ENCODE results near the gene DNASE1. TPM values are rescaled to one million over a fixed set of nuclear protein-coding genes. Genes with fewer than 3 reads are reported as not detected.

The DNASE1 gene
- total and polyA plus RNA-seq, 9 of the 15 experiments (the other 6 are each of a cell fraction or from before 2014, with no cell fraction given): 0.53 to 10.1 (median 5.9) TPM

DNA sequence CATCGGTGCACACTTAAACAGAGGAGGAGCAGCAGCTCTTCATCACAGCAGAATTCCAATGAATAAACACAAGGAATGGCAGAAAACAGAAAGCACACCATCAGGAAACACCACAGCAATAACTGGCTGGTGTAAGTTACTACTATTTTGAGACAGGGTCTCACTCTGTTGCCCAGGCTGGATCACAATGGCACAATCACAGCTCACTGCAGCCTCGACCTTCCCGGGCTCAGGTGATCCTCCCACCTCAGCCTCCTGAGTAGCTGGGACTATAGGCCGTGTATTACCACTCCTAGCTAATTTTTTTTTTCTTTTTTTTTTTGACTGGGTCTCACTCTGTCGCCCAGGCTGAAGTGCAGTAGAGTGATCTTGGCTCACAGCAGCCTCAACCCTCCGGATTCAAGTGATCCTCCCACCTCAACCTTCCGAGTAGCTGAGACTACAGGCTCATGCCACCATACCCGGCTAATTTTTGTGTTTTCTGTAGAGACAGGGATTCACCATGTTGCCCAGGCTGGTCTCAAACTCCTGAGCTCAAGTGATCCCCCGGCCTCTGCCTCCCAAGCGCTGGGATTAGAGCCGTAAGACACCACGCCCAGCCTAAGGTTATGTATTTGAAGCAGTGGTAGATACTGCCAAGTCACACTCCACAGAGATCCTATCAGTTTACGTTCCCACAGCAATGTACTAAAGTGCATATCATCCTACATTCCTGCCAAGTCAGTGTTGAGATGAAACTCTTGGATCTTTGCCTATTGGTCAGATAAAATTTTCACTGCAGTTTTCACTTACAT is 42.1 kb downstream of the DNASE1 start (continued):
- no peak for TF ChIP-seq ZNF253 (CRISPR knock-in tag; conservative IDR thresholded peaks at IDR 0.05)
- TF ChIP-seq CBFA2T3 (IDR thresholded peaks at IDR 0.05): peak; percentile 21; the same call in 1 of the 2 replicates
- no peak for TF ChIP-seq ZNF212 (CRISPR knock-in tag; IDR thresholded peaks at IDR 0.05)
- TF ChIP-seq NFIX (CRISPR knock-in tag; IDR thresholded peaks at IDR 0.05; ENCODE audit: low read depth): no peak
- TF ChIP-seq ATF7 (IDR thresholded peaks at IDR 0.05): no peak
- no peak for TF ChIP-seq ZFP30 (CRISPR knock-in tag; IDR thresholded peaks at IDR 0.05; ENCODE audit: borderline replicate concordance)
- TF ChIP-seq POLR2AphosphoS5 (IDR thresholded peaks at IDR 0.05; ENCODE audit: control insufficient read depth, insufficient read depth, low read depth, low read length): no peak
- no peak for TF ChIP-seq MCM7 (IDR thresholded peaks at IDR 0.05)
- peak; percentile 87 for TF ChIP-seq TEAD2 (tag; IDR thresholded peaks at IDR 0.05)
- peak; percentile 96 for TF ChIP-seq MAFG (tag; conservative IDR thresholded peaks at IDR 0.05)
- peak; percentile 30; the same call in 1 of the 2 replicates for TF ChIP-seq RNF2 (IDR thresholded peaks at IDR 0.05)
- TF ChIP-seq THAP12 (CRISPR knock-in tag; IDR thresholded peaks at IDR 0.05): no peak
- TF ChIP-seq, protein P1, sequence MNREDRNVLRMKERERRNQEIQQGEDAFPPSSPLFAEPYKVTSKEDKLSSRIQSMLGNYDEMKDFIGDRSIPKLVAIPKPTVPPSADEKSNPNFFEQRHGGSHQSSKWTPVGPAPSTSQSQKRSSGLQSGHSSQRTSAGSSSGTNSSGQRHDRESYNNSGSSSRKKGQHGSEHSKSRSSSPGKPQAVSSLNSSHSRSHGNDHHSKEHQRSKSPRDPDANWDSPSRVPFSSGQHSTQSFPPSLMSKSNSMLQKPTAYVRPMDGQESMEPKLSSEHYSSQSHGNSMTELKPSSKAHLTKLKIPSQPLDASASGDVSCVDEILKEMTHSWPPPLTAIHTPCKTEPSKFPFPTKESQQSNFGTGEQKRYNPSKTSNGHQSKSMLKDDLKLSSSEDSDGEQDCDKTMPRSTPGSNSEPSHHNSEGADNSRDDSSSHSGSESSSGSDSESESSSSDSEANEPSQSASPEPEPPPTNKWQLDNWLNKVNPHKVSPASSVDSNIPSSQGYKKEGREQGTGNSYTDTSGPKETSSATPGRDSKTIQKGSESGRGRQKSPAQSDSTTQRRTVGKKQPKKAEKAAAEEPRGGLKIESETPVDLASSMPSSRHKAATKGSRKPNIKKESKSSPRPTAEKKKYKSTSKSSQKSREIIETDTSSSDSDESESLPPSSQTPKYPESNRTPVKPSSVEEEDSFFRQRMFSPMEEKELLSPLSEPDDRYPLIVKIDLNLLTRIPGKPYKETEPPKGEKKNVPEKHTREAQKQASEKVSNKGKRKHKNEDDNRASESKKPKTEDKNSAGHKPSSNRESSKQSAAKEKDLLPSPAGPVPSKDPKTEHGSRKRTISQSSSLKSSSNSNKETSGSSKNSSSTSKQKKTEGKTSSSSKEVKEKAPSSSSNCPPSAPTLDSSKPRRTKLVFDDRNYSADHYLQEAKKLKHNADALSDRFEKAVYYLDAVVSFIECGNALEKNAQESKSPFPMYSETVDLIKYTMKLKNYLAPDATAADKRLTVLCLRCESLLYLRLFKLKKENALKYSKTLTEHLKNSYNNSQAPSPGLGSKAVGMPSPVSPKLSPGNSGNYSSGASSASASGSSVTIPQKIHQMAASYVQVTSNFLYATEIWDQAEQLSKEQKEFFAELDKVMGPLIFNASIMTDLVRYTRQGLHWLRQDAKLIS (CRISPR knock-in tag; IDR thresholded peaks at IDR 0.05): no peak
- TF ChIP-seq, protein P2, sequence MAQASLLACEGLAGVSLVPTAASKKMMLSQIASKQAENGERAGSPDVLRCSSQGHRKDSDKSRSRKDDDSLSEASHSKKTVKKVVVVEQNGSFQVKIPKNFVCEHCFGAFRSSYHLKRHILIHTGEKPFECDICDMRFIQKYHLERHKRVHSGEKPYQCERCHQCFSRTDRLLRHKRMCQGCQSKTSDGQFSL (CRISPR knock-in tag; IDR thresholded peaks at IDR 0.05): no peak
- TF ChIP-seq, protein P2 (tag; IDR thresholded peaks at IDR 0.05): no peak
- no peak for TF ChIP-seq MEF2D (tag; conservative IDR thresholded peaks at IDR 0.05; ENCODE audit: low read depth)
- TF ChIP-seq MAFF (IDR thresholded peaks at IDR 0.05; ENCODE audit: low read length): peak; percentile 91
